Upper lobe of right lung (tissue), 1 donor: ENCODE results near the gene PHLDB3. TPM values are rescaled to one million over a fixed set of nuclear protein-coding genes. Genes with fewer than 3 reads are reported as not detected.
A peak's percentile ranks its signal among the peaks of the same experiment; 100 is the strongest.

Experiments
- ATAC-seq: fragments of 200-7000 bp; cut with Tn5 transposase; one replicate; pipeline ENCODE4 v1.9.1; 2020; ENCODE audit warnings: mild to moderate bottlenecking, moderate library complexity
- DNase-seq: peaks from one replicate; pipeline ENCODE4 v3.0.0-alpha.2; 2020
- H3K27ac ChIP-seq: fragments of 200-600 bp; one replicate; pipeline ENCODE4 v1.8.0; 2022
- H3K27me3 ChIP-seq: fragments of 200-600 bp; one replicate; pipeline ENCODE4 v1.8.0; 2022; ENCODE audit warnings: mild to moderate bottlenecking
- H3K36me3 ChIP-seq: fragments of 200-600 bp; one replicate; pipeline ENCODE4 v1.8.0; 2022
- H3K4me1 ChIP-seq: fragments of 200-600 bp; one replicate; pipeline ENCODE4 v1.8.0; 2022
- H3K4me3 ChIP-seq: fragments of 200-600 bp; one replicate; pipeline ENCODE4 v1.8.0; 2022; ENCODE audit warnings: mild to moderate bottlenecking
- H3K9me3 ChIP-seq: fragments of 200-600 bp; one replicate; pipeline ENCODE4 v1.8.0; 2022
- intact Hi-C: fragments of 100-400 bp; cut with DNase I; formaldehyde crosslinking; loops from one replicate; pipeline ENCODE4 v1.11.0; 2022
- total RNA-seq: library from RNA; stranded (reverse); fragmentation: NEBNext Ultra II Directional; extraction: Animal tissue kit (Norgen Biotek cat#: 25700); gene quantifications from one replicate; pipeline ENCODE4 v1.2.1, GENCODE V29; 2021
- TF ChIP-seq, protein P1 (sequence below): fragments of 200-600 bp; IDR thresholded peaks from one replicate; pipeline ENCODE4 v1.8.0; 2022; ENCODE audit warnings: antibody characterized with exemption
- donor health status: DM: no; HTN: yes; CAD: no; lungs with severe emphysema.

PHLDB3 gene
- total RNA-seq, 1 donor from 2014 or later = 9.1 TPM

DNA sequence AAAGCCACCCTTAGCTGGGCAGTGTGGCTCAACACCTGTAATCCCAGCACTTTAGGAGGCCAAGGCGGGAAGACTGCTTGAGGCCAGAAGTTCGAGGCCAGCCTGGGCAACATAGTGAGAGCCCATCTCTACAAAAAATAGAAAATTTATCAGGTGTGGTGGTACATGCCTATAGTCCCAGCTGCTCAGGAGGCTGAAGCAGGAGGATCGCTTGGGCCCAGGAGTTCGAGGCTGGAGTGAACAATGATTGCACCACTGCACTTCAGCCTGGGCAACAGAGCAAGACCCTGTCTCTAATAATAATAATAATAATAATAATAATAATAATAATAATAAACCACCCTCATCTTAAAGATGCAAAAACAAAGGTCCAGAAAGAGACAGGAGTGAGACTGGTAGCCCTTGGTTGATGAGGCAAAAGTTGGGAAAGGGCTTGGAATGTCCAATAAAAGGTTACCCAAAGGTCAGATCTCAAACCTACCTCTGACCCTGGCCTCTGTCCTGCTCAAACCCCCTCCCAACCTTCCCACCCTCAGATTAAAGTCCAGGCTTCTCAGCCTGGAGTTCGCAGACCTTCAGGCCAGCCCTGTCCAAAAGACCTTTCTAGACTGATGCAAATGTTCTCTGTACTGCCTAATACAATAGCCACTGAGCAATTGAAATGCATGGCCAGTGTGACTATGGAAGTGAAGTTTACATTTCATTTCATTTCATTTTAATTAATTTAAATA, 37.5 kb upstream of the PHLDB3 start:
- TF ChIP-seq, protein P1, sequence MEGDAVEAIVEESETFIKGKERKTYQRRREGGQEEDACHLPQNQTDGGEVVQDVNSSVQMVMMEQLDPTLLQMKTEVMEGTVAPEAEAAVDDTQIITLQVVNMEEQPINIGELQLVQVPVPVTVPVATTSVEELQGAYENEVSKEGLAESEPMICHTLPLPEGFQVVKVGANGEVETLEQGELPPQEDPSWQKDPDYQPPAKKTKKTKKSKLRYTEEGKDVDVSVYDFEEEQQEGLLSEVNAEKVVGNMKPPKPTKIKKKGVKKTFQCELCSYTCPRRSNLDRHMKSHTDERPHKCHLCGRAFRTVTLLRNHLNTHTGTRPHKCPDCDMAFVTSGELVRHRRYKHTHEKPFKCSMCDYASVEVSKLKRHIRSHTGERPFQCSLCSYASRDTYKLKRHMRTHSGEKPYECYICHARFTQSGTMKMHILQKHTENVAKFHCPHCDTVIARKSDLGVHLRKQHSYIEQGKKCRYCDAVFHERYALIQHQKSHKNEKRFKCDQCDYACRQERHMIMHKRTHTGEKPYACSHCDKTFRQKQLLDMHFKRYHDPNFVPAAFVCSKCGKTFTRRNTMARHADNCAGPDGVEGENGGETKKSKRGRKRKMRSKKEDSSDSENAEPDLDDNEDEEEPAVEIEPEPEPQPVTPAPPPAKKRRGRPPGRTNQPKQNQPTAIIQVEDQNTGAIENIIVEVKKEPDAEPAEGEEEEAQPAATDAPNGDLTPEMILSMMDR = no peak
- no peak for ATAC-seq
- intact Hi-C loops = no loop called here
- H3K4me3 ChIP-seq = no peak overlapping the region
- H3K9me3 ChIP-seq = no peaks in the 10 kb centered on the region
- H3K36me3 ChIP-seq = peaks cover 68% of the 10 kb centered on the region
- no peaks in the 10 kb centered on the region for H3K4me1 ChIP-seq
- H3K27me3 ChIP-seq = no peaks in the 10 kb centered on the region
- H3K27ac ChIP-seq = no peak overlapping the region
- no peak for DNase-seq

DNA sequence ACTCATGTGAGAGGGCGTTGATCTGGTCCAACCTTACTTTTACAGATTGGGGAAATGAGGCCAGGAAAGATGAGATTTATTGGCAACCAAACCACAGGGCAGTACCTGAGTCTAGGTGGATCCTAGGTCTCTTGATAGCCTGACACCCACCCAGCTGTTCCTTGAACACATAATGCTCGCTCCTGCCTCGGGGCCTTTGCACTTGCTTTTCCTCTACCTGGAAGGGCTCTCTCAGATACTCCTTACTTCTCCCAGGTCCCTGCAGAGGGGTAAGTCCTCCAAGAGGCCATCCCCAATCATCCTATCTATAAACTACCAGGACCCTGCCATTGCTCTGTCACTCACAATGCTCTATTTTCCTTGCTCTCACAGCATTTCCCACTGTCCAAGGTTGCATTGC, 35.8 kb upstream of the PHLDB3 start:
- Histone ChIP-seq H3K4me3 (no peak overlapping the region), H3K36me3 (peaks cover 65% of the 10 kb centered on the region), H3K27me3 (no peaks in the 10 kb centered on the region), H3K4me1 (no peaks in the 10 kb centered on the region), H3K9me3 (no peaks in the 10 kb centered on the region), H3K27ac (no peak overlapping the region)
- DNase-seq (no peak), ATAC-seq (no peak)
- TF ChIP-seq, protein P1 = no peak
- intact Hi-C loops = no loop called here

DNA sequence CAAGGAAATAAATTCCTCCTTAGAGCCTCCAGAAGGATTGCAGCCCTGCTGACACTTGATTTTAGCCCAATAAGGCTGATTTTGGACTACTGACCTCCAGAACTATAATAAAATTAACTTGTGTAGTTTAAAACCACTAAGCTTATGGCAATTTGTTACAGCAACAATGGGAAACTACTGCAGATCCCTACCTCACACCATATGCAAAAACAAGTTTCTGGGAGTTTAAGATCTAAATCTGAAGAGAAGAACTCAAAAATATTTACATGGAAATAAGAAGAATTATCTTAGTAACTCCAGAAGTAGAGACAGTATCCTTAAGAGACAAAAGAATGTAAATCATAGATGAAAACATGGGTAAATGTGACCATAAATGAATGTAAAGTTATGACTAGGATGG, 34.4 kb upstream of the PHLDB3 start:
- intact Hi-C loops = no loop called here

DNA sequence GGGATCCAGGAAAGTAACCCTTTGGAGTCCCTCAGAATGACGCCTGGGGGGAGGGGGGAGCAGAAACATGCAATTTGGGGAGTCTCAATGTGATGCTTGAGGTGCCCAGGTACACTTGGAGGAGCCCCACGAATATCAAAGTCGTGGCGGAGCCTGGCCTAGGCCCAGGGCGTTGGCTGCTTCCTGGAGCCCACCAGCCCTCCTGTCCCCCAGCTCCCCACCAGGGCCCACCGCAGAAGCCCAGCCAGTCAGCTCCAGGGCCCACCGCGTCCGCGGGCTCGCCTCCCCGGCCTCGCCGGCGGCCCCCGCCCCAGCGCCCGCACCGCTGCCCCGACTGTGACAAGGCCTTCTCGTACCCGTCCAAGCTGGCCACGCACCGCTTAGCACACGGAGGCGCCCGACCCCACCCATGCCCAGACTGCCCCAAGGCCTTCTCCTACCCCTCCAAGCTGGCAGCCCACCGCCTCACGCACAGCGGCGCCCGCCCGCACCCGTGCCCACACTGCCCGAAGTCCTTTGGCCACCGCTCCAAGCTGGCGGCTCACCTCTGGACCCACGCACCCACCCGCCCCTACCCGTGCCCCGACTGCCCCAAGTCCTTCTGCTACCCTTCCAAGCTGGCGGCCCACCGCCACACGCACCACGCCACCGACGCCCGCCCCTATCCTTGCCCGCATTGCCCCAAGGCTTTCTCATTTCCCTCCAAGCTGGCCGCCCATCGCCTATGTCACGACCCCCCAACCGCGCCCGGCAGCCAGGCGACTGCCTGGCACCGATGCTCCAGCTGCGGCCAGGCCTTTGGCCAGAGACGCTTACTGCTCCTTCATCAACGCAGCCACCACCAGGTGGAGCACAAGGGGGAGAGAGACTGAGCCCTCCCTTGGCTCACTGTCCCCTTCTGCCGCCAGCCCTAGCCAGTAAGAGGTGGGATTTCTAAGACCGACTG, 30.5 kb upstream of the PHLDB3 start:
- intact Hi-C loops = no loop called here
- H3K36me3 ChIP-seq = peaks cover 20% of the 10 kb centered on the region
- DNase-seq (peak; percentile 76), ATAC-seq (no peak)
- no peaks in the 10 kb centered on the region for H3K9me3 ChIP-seq
- peaks cover 10% of the 10 kb centered on the region for H3K4me1 ChIP-seq
- no peak overlapping the region for H3K27ac ChIP-seq
- TF ChIP-seq, protein P1 = peak; percentile 52
- no peaks in the 10 kb centered on the region for H3K27me3 ChIP-seq
- no peak overlapping the region for H3K4me3 ChIP-seq

More for the DNA sequence above, 34.4 kb upstream of the PHLDB3 start:
- Histone ChIP-seq H3K4me1 (no peaks in the 10 kb centered on the region), H3K27ac (no peak overlapping the region), H3K27me3 (no peaks in the 10 kb centered on the region), H3K36me3 (peaks cover 56% of the 10 kb centered on the region), H3K4me3 (no peak overlapping the region), H3K9me3 (no peaks in the 10 kb centered on the region)
- ATAC-seq (no peak), DNase-seq (no peak)
- TF ChIP-seq, protein P1 = no peak

DNA sequence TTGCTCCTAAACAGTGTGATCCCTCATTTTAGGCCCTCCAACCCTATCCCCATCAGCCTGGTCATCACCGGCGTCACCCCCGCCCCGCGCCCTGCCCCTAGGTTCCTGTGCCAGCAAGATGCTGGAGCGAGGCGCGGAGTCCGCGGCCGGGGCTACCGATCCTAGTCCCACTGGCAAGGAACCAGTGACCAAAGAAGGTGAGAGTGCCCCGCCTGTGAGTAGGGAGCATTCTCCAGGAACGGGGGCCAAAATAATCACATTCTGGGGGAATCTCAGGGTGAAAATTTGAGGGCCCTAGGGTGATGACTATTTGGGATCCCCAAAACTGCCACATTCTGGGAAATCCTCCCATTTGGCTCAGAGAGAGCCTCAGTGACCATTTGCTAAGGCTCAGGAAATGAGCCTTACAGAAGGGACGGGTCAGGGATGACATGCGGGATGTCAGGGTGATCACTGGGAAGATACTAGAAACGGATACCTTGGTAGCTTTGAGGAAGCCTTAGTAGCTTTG, 29.8 kb upstream of the PHLDB3 start:
- Histone ChIP-seq H3K4me1 (peaks cover 10% of the 10 kb centered on the region), H3K27ac (peak overlapping the region; percentile 1), H3K4me3 (peak overlapping the region; percentile 68), H3K27me3 (no peaks in the 10 kb centered on the region), H3K36me3 (peaks cover 17% of the 10 kb centered on the region), H3K9me3 (no peaks in the 10 kb centered on the region)
- TF ChIP-seq, protein P1 = no peak
- DNase-seq = no peak
- no peak for ATAC-seq
- intact Hi-C loops = no loop called here
